GM13976 (cell line): Measurements from ENCODE around the gene SORCS1.

Experiments used
- DNase-seq: peaks from one replicate; pipeline ENCODE4 v3.0.0; 2012; ENCODE audit warnings: low spot score
- CTCF ChIP-seq: IDR thresholded peaks from 2 replicates; pipeline ENCODE4 v1.5.1; 2012; ENCODE audit warnings: borderline replicate concordance, mild to moderate bottlenecking; ENCODE audit not compliant: insufficient read depth; ENCODE audit errors: extremely low read depth, missing control alignments, control extremely low read depth
- in situ Hi-C: fragments of 300-500 bp; cut with MboI; formaldehyde crosslinking; loops from one replicate; pipeline ENCODE4 v1.12.0; 2022; ENCODE audit warnings: low sequenced_read_pairs, mixed read lengths, inconsistent platforms; ENCODE audit not compliant: unreplicated experiment

The SORCS1 gene

GRCh38 chr10:106631016-106631702 is 533.3 kb downstream of the SORCS1 start:
- TF ChIP-seq CTCF = no peak
- in situ Hi-C loops = no loop called here

GRCh38 chr10:106626371-106626770 is 538.1 kb downstream of the SORCS1 start:
- TF ChIP-seq CTCF = no peak
- in situ Hi-C loops = no loop called here
- no peak for DNase-seq

More at GRCh38 chr10:106631016-106631702, 533.3 kb downstream of the SORCS1 start:
- no peak for DNase-seq

- no peak for DNase-seq
- TF ChIP-seq CTCF = no peak
- in situ Hi-C loops = no loop called here
These were observed 538.8 kb downstream of the SORCS1 start for GRCh38 chr10:106625751-106626150.

GRCh38 chr10:106619346-106619745 is 545.2 kb downstream of the SORCS1 start:
- no peak for TF ChIP-seq CTCF
- DNase-seq = no peak
- in situ Hi-C loops = no loop called here

GRCh38 chr10:106618646-106619045 is 545.9 kb downstream of the SORCS1 start:
- in situ Hi-C loops = no loop called here
- no peak for TF ChIP-seq CTCF
- no peak for DNase-seq

GRCh38 chr10:106615081-106615480 is 549.4 kb downstream of the SORCS1 start:
- in situ Hi-C loops = no loop called here
- DNase-seq = no peak

More at GRCh38 chr10:106615081-106615480, 549.4 kb downstream of the SORCS1 start:
- no peak for TF ChIP-seq CTCF
